Right lobe of liver (tissue), 4 donors: ENCODE data around the gene SLC6A9.

Experiments
- CTCF ChIP-seq, 4 donors: fragments of 200-600 bp in 3 of 4; fragments of 450-650 bp in 1 of 4; IDR thresholded peaks; one replicate each; pipeline versions ENCODE4 v1.5.1 to v1.8.0; 2016 to 2022; ENCODE audit warnings: antibody characterized with exemption in 4 of 4, mild to moderate bottlenecking in 2 of 4
- POLR2A ChIP-seq: fragments of 450-650 bp; IDR thresholded peaks from one replicate; pipeline ENCODE4 v1.6.1; 2017; ENCODE audit warnings: antibody characterized with exemption, mild to moderate bottlenecking
- donor health status: DM: no; HTN: no; CAD: no.
- donor health status: DM: no; HTN: no; CAD: no.
- donor health status: DM: no; HTN: yes; CAD: no.

DNA sequence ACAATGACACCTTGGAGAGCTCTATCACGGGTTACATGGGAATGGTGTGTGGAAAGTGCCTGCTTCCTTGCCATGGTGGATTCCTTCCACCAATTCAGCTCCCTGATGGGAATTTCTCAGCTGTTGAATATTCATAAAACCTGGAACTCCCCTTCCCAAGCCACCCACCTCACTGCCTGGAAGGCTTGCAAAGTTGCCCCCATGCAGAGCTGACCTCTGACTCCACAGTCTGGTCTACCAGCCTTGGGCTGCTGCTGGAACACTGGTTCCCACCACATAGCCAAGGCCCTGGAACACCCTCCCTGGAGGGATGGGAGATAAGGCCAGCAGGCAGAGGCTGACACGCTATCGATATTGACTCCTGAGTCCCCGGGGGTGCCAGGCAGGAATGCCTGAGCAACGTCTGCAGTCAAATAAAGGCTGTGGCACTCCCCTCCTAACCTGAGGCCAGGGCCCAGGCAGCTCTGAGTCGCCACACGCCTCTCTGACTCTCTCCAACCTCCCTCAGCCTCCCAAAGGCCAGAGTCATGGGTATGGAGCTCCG lies 31.1 kb downstream of the SLC6A9 start:
- TF ChIP-seq CTCF (IDR thresholded peaks at IDR 0.05) (no peak), POLR2A (no peak)
